ENCODE data around the gene AFAP1. TPM values are rescaled to one million over a fixed set of nuclear protein-coding genes. Genes with fewer than 3 reads are reported as not detected.
A peak's percentile ranks its signal among the peaks of the same experiment; 100 is the strongest.

AFAP1 gene
- total RNA-seq: 30.8 and 50.5 TPM in 2 replicates
- 43.2 TPM for polyA plus RNA-seq (2012)

GRCh38 chr4:7939377-7940108 lies at the start of gene AFAP1:
Gene AFAP1, minus strand, starts transcription at chr4:7939861. Its CDS starts 67,783 bp downstream, at chr4:7872078.
- DNase-seq (ENCODE audit: low read depth): peak; percentile 92

GRCh38 chr4:7988437-7988836 lies 48.8 kb upstream of the AFAP1 start:
- no peak for DNase-seq (ENCODE audit: low read depth)

GRCh38 chr4:7987148-7987989 lies 47.7 kb upstream of the AFAP1 start:
- peak; percentile 79 for DNase-seq (ENCODE audit: low read depth)

- no peak for DNase-seq (ENCODE audit: low read depth)
Measured at GRCh38 chr4:7985891-7986441, 46.3 kb upstream of the AFAP1 start.

GRCh38 chr4:7985072-7985471 lies 45.4 kb upstream of the AFAP1 start:
- DNase-seq (ENCODE audit: low read depth): no peak

GRCh38 chr4:7984286-7984925 lies 44.7 kb upstream of the AFAP1 start:
- DNase-seq (ENCODE audit: low read depth): no peak

GRCh38 chr4:7983296-7983695 lies 43.6 kb upstream of the AFAP1 start:
- no peak for DNase-seq (ENCODE audit: low read depth)

GRCh38 chr4:7981738-7982394 lies 42.2 kb upstream of the AFAP1 start:
- no peak for DNase-seq (ENCODE audit: low read depth)

- DNase-seq (ENCODE audit: low read depth): no peak
Measured at GRCh38 chr4:7980036-7980435, 40.4 kb upstream of the AFAP1 start.

- no peak for DNase-seq (ENCODE audit: low read depth)
Measured at GRCh38 chr4:7979652-7979968, 39.9 kb upstream of the AFAP1 start.

- DNase-seq (ENCODE audit: low read depth): no peak
Measured at GRCh38 chr4:7978907-7979651, 39.4 kb upstream of the AFAP1 start.

GRCh38 chr4:7978489-7978888 lies 38.8 kb upstream of the AFAP1 start:
- no peak for DNase-seq (ENCODE audit: low read depth)

GRCh38 chr4:7976634-7977033 lies 37.0 kb upstream of the AFAP1 start:
- DNase-seq (ENCODE audit: low read depth): no peak

- no peak for DNase-seq (ENCODE audit: low read depth)
Measured at GRCh38 chr4:7976025-7976424, 36.4 kb upstream of the AFAP1 start.

GRCh38 chr4:7974425-7974824 lies 34.8 kb upstream of the AFAP1 start:
- no peak for DNase-seq (ENCODE audit: low read depth)

- no peak for DNase-seq (ENCODE audit: low read depth)
Measured at GRCh38 chr4:7973545-7973981, 33.9 kb upstream of the AFAP1 start.

GRCh38 chr4:7971881-7972500 lies 32.3 kb upstream of the AFAP1 start:
- no peak for DNase-seq (ENCODE audit: low read depth)

- no peak for DNase-seq (ENCODE audit: low read depth)
Measured at GRCh38 chr4:7971159-7971631, 31.5 kb upstream of the AFAP1 start.

GRCh38 chr4:7970361-7970946 lies 30.8 kb upstream of the AFAP1 start:
- DNase-seq (ENCODE audit: low read depth): no peak

Data from myocyte (in vitro differentiated cells).